ENCODE results near the gene PDZRN3. TPM values are rescaled to one million over a fixed set of nuclear protein-coding genes. Genes with fewer than 3 reads are reported as not detected.

PDZRN3 gene
- total and polyA plus RNA-seq, 7 donors = 2.5 to 39.3 (median 16.0) TPM

- DNase-seq (no peak), ATAC-seq (no peak)
- H3K4me3 ChIP-seq = no peak overlapping the region
- no peaks in the 10 kb centered on the region for H3K4me1 ChIP-seq
- intact Hi-C loops (cut with DNase I) = no loop called here
- H3K36me3 ChIP-seq (ENCODE audit: insufficient read depth in 1 of 2, low read depth in 1 of 2) = peaks cover 6 to 64% of the 10 kb centered on the region in 2 donors
- H3K27ac ChIP-seq = no peak overlapping the region
- H3K27me3 ChIP-seq (ENCODE audit: insufficient read depth in 3 of 3, low read length in 2 of 3) = no peaks in the 10 kb centered on the region
- WGBS, 3 donors = 91 to 92% (median 91%) methylated on average over 47 of the region's 47 CpGs
- TF ChIP-seq CTCF (IDR thresholded peaks at IDR 0.05) = no peak
- no peaks in the 10 kb centered on the region for H3K9me3 ChIP-seq
These were observed 241.2 kb downstream of the PDZRN3 start for GRCh38 chr3:73383470-73384049.

- TF ChIP-seq CTCF (IDR thresholded peaks at IDR 0.05) = no peak
- ATAC-seq (no peak), DNase-seq (no peak)
- intact Hi-C loops (cut with DNase I) = no loop called here
- Histone ChIP-seq H3K27ac (no peak overlapping the region), H3K9me3 (no peaks in the 10 kb centered on the region), H3K27me3 (ENCODE audit: insufficient read depth in 3 of 3, low read length in 2 of 3) (no peaks in the 10 kb centered on the region), H3K36me3 (ENCODE audit: insufficient read depth in 1 of 2, low read depth in 1 of 2) (peaks cover 3 to 48% of the 10 kb centered on the region in 2 donors), H3K4me1 (no peaks in the 10 kb centered on the region), H3K4me3 (no peak overlapping the region)
- 59 to 81% (median 76%) methylated on average over 2 of the region's 2 CpGs for WGBS, 3 donors
These were observed 243.2 kb downstream of the PDZRN3 start for GRCh38 chr3:73381551-73381950.

GRCh38 chr3:73380735-73381532, 243.8 kb downstream of the PDZRN3 start:
- Histone ChIP-seq H3K4me1 (no peaks in the 10 kb centered on the region), H3K27ac (no peak overlapping the region), H3K4me3 (no peak overlapping the region), H3K27me3 (ENCODE audit: insufficient read depth in 3 of 3, low read length in 2 of 3) (no peaks in the 10 kb centered on the region), H3K36me3 (ENCODE audit: insufficient read depth in 1 of 2, low read depth in 1 of 2) (peaks cover 3 to 47% of the 10 kb centered on the region in 2 donors), H3K9me3 (no peaks in the 10 kb centered on the region)
- no peak for TF ChIP-seq CTCF (IDR thresholded peaks at IDR 0.05)
- ATAC-seq = no peak
- no peak for DNase-seq
- intact Hi-C loops (cut with DNase I) = no loop called here
- WGBS, 3 donors = 85 to 91% (median 91%) methylated on average over 15 of the region's 15 CpGs

GRCh38 chr3:73379465-73379864, 245.3 kb downstream of the PDZRN3 start:
- Histone ChIP-seq H3K27ac (no peak overlapping the region), H3K4me1 (no peaks in the 10 kb centered on the region), H3K4me3 (no peak overlapping the region), H3K27me3 (ENCODE audit: insufficient read depth in 3 of 3, low read length in 2 of 3) (no peaks in the 10 kb centered on the region), H3K9me3 (no peaks in the 10 kb centered on the region), H3K36me3 (ENCODE audit: insufficient read depth in 1 of 2, low read depth in 1 of 2) (peaks cover 3 to 33% of the 10 kb centered on the region in 2 donors)
- 52 to 66% (median 60%) methylated on average over 2 of the region's 2 CpGs for WGBS, 3 donors
- ATAC-seq = no peak
- DNase-seq = no peak
- intact Hi-C loops (cut with DNase I) = no loop called here
- TF ChIP-seq CTCF (IDR thresholded peaks at IDR 0.05) = no peak

Measured in psoas muscle (tissue), 8 donors.